ENCODE data around the gene SLC27A5. TPM values are rescaled to one million over a fixed set of nuclear protein-coding genes. Genes with fewer than 3 reads are reported as not detected.

SLC27A5 gene
- total and polyA plus RNA-seq, 9 of the 15 experiments (the other 6 are each of a cell fraction or from before 2014, with no cell fraction given): 42.2 to 318 (median 64.7) TPM

GRCh38 chr19:58475714-58476497 is 35.9 kb downstream of the SLC27A5 start, which contains the start of gene ZNF446 (continued):
- no peak for TF ChIP-seq ELK1 (CRISPR knock-in tag; IDR thresholded peaks at IDR 0.05)
- no peak for TF ChIP-seq FOS (IDR thresholded peaks at IDR 0.05; ENCODE audit: extremely low read depth, insufficient read length)
- TF ChIP-seq ZNF12 (CRISPR knock-in tag; IDR thresholded peaks at IDR 0.05): peak; percentile 50; the same call in 1 of the 2 replicates
- peak in 1 of 2 experiments; percentile 89 for TF ChIP-seq AFF1 (IDR thresholded peaks at IDR 0.05; ENCODE audit: low read depth in 1 of 2, partially characterized antibody in 2 of 2)
- no peak for TF ChIP-seq TRIM28 (IDR thresholded peaks at IDR 0.05)
- no peak; a peak in 1 of 4 replicates for TF ChIP-seq MLX (CRISPR knock-in tag; conservative IDR thresholded peaks at IDR 0.05)
- TF ChIP-seq ZNF121 (CRISPR knock-in tag; conservative IDR thresholded peaks at IDR 0.05): no peak
- TF ChIP-seq HMG20A (CRISPR knock-in tag; conservative IDR thresholded peaks at IDR 0.05): no peak
- TF ChIP-seq ZBTB11 (CRISPR knock-in tag; IDR thresholded peaks at IDR 0.05): peak in 2 of 3 experiments; percentile 61 to 96; a peak in 3 of 6 replicates
- TF ChIP-seq USF1 (CRISPR knock-in tag; IDR thresholded peaks at IDR 0.05): peak; percentile 65; the same call in 1 of the 2 replicates
- TF ChIP-seq HEY1 (CRISPR knock-in tag; IDR thresholded peaks at IDR 0.05; ENCODE audit: borderline replicate concordance): no peak
- TF ChIP-seq HDAC2 (IDR thresholded peaks at IDR 0.05): peak; percentile 21; the same call in 1 of the 2 replicates
- 0 out of 2 replicates have a peak, but pooled peaks have one; percentile 72 for TF ChIP-seq TCF7 (IDR thresholded peaks at IDR 0.05; ENCODE audit: borderline replicate concordance)
- peak; percentile 63 for TF ChIP-seq PKNOX1 (IDR thresholded peaks at IDR 0.05)

All from K562 (cell line).